Measurements from ENCODE around the gene LRRC3C. TPM values are rescaled to one million over a fixed set of nuclear protein-coding genes. Genes with fewer than 3 reads are reported as not detected.

Gene LRRC3C
- total and polyA plus RNA-seq, 3 donors from 2014 or later = 0.47 to 0.78 TPM; not detected in 1

GRCh38 chr17:39975801-39976200, 48.3 kb downstream of the LRRC3C start:
- TF ChIP-seq POLR2A (IDR thresholded peaks at IDR 0.05) (no peak), CTCF (IDR thresholded peaks at IDR 0.05) (no peak)
- H3K9me3 ChIP-seq = no peaks in the 10 kb centered on the region
- no peak overlapping the region for H3K4me3 ChIP-seq
- no peak for DNase-seq
- no peak overlapping the region for H3K27ac ChIP-seq
- no peaks in the 10 kb centered on the region for H3K36me3 ChIP-seq (ENCODE audit: low read depth, missing control alignments)
- 65 to 68% methylated on average over 4 of the region's 4 CpGs for WGBS, 2 donors
- H3K4me1 ChIP-seq = peaks cover 5% of the 10 kb centered on the region
- intact Hi-C loops (cut with DNase I; ENCODE audit: low total_unique reads) = no loop called here
- H3K27me3 ChIP-seq = no peaks in the 10 kb centered on the region

GRCh38 chr17:39979016-39979670, 51.6 kb downstream of the LRRC3C start:
- intact Hi-C loops (cut with DNase I; ENCODE audit: low total_unique reads) = no loop called here
- peak overlapping the region in 1 of 2 donors; percentile 91 for H3K27ac ChIP-seq
- no peak overlapping the region for H3K4me3 ChIP-seq
- no peak for DNase-seq
- H3K9me3 ChIP-seq = no peaks in the 10 kb centered on the region
- no peaks in the 10 kb centered on the region for H3K36me3 ChIP-seq (ENCODE audit: low read depth, missing control alignments)
- 71 to 80% methylated on average over 5 of the region's 5 CpGs for WGBS, 2 donors
- TF ChIP-seq POLR2A (IDR thresholded peaks at IDR 0.05) (no peak), CTCF (IDR thresholded peaks at IDR 0.05) (no peak)
- no peaks in the 10 kb centered on the region for H3K27me3 ChIP-seq
- H3K4me1 ChIP-seq = peaks cover 16% of the 10 kb centered on the region

- Histone ChIP-seq H3K36me3 (ENCODE audit: low read depth, missing control alignments) (no peaks in the 10 kb centered on the region), H3K9me3 (no peaks in the 10 kb centered on the region), H3K27ac (peak overlapping the region; percentile 75 to 91), H3K4me3 (peak overlapping the region; percentile 86 to 100), H3K27me3 (no peaks in the 10 kb centered on the region), H3K4me1 (peaks cover 16% of the 10 kb centered on the region)
- intact Hi-C loops (cut with DNase I; ENCODE audit: low total_unique reads) = no loop called here
- TF ChIP-seq POLR2A (IDR thresholded peaks at IDR 0.05) = no peak
- TF ChIP-seq CTCF (IDR thresholded peaks at IDR 0.05) = no peak
- 0 to 1% methylated on average over 10 of the region's 10 CpGs for WGBS, 2 donors
- peak; percentile 19 for DNase-seq
Measured at GRCh38 chr17:39979893-39980350, 52.4 kb downstream of the LRRC3C start.

- peak within 1 kb of the TSS; percentile 75 to 91 for H3K27ac ChIP-seq
- H3K27me3 ChIP-seq = no peaks in the 10 kb centered on the region
- intact Hi-C loops (cut with DNase I; ENCODE audit: low total_unique reads) = no loop called here
- WGBS, 2 donors = 0 to 1% methylated on average over 24 to 59 of the region's 84 CpGs
- peaks cover 16% of the 10 kb centered on the region for H3K4me1 ChIP-seq
- no peaks in the 10 kb centered on the region for H3K9me3 ChIP-seq
- H3K4me3 ChIP-seq = peak within 1 kb of the TSS; percentile 86 to 100
- DNase-seq = peak; percentile 99
- no peaks in the 10 kb centered on the region for H3K36me3 ChIP-seq (ENCODE audit: low read depth, missing control alignments)
- TF ChIP-seq CTCF (IDR thresholded peaks at IDR 0.05) (peak; percentile 68 to 95 (median 94)), POLR2A (IDR thresholded peaks at IDR 0.05) (peak; percentile 87)
Measured at GRCh38 chr17:39980351-39981206, 53.0 kb downstream of the LRRC3C start, which contains the start of gene PSMD3. TSS of gene PSMD3 (plus strand) at chr17:39980807. CDS start at chr17:39980971, 164 bp downstream.
